H1 (cell line): ENCODE measurements around the gene CPA2. TPM values are rescaled to one million over a fixed set of nuclear protein-coding genes. Genes with fewer than 3 reads are reported as not detected.

Source experiments
- ASH2L ChIP-seq: fragments of 200-600, 300-600 bp; sonication (generic); IDR thresholded peaks from one replicate; pipeline ENCODE4 v1.7.1; 2017; ENCODE audit warnings: low read length
- CHD2 ChIP-seq: IDR thresholded peaks from 2 replicates; pipeline ENCODE4 v1.6.1; 2012; ENCODE audit warnings: low read length, improper control_type of control experiment
- CHD7 ChIP-seq: fragments of 300-600 bp; sonication (generic); IDR thresholded peaks from 2 replicates; pipeline ENCODE4 v1.7.1; 2012; ENCODE audit warnings: low read length, moderate library complexity, mild to moderate bottlenecking, inconsistent platforms; ENCODE audit not compliant: insufficient replicate concordance
- E2F6 ChIP-seq: IDR thresholded peaks from 2 replicates; pipeline ENCODE4 v1.6.1; 2012; ENCODE audit warnings: inconsistent platforms
- EGR1 ChIP-seq: IDR thresholded peaks from 2 replicates; pipeline ENCODE4 v1.6.1; 2011; ENCODE audit warnings: low read depth, low read length, borderline replicate concordance
- EP300 ChIP-seq, 2 experiments: IDR thresholded peaks; 1 replicate in 1 of 2; 2 replicates in 1 of 2; pipeline ENCODE4 v1.6.1; 2011 to 2012; ENCODE audit warnings: low read depth in 2 of 2, low read length in 2 of 2, mild to moderate bottlenecking in 2 of 2, borderline replicate concordance in 1 of 2, inconsistent platforms in 1 of 2, moderate library complexity in 1 of 2
- JUND ChIP-seq: IDR thresholded peaks from 2 replicates; pipeline ENCODE4 v1.6.1; 2011; ENCODE audit warnings: mild to moderate bottlenecking, improper control_type of control experiment, low read length
- POU5F1 ChIP-seq: IDR thresholded peaks from 2 replicates; pipeline ENCODE4 v1.6.1; 2011; ENCODE audit warnings: low read depth, mild to moderate bottlenecking, low read length, moderate library complexity
- SP4 ChIP-seq: IDR thresholded peaks from 2 replicates; pipeline ENCODE4 v1.6.1; 2012; ENCODE audit warnings: low read length, inconsistent platforms
- polyA plus RNA-seq, 7 experiments: library from polyadenylated mRNA; depleted of rRNA in 3 of 7; stranded (reverse) in 5 of 7; unstranded in 2 of 7; fragments of >200 nt in 5 of 7; fragments of 200-250 nt in 2 of 7; gene quantifications; 1 replicate in 5 of 7; 2 replicates in 1 of 7; 4 replicates in 1 of 7; pipeline versions ENCODE4 v1.2.1 to v1.2.3, GENCODE V29; 2011 to 2013; ENCODE audit warnings: missing spikeins in 2 of 7, mixed read lengths in 2 of 7
- total RNA-seq: library from RNA; stranded (reverse); fragmentation: NEBNext Ultra II Directional; extraction: Animal tissue kit (Norgen Biotek cat#: 25700); gene quantifications from 2 replicates; pipeline ENCODE4 v1.2.1, GENCODE V29; 2021

CPA2 gene
- total and polyA plus RNA-seq, 2 of the 8 experiments (the other 6 are each of a cell fraction or from before 2014, with no cell fraction given): 0.21 TPM; not detected in 1

GRCh38 chr7:130273081-130273932, 6.6 kb downstream of the CPA2 start (continued):
- TF ChIP-seq CHD7 (peak; percentile 55), E2F6 (peak; percentile 86), SP4 (peak; percentile 43; the same call in 1 of the 2 replicates), ASH2L (peak; percentile 49), POU5F1 (no peak), EP300 (IDR thresholded peaks at IDR 0.05; ENCODE audit: borderline replicate concordance in 1 of 2, low read depth in 2 of 2, low read length in 2 of 2) (peak in 1 of 2 experiments; percentile 84; a peak in 1 of 3 replicates), JUND (no peak), CHD2 (no peak), EGR1 (peak; percentile 48; the same call in 1 of the 2 replicates)
